ENCODE results near the gene KIF21B.

The KIF21B gene

GRCh38 chr1:200981278-200981677 is 42.2 kb downstream of the KIF21B start:
- TF ChIP-seq FOXP2 (optimal IDR thresholded peaks at IDR 0.05; ENCODE audit: borderline replicate concordance, extremely low read depth, extremely low read length, insufficient read depth) (no peak), POLR2AphosphoS5 (IDR thresholded peaks at IDR 0.05; ENCODE audit: low read depth, low read length) (no peak), TAF1 (IDR thresholded peaks at IDR 0.05; ENCODE audit: borderline replicate concordance, insufficient read depth, low read length) (no peak), REST (IDR thresholded peaks at IDR 0.05; ENCODE audit: insufficient read depth in 1 of 2, low read depth in 2 of 2, low read length in 2 of 2) (no peak), SIN3A (IDR thresholded peaks at IDR 0.05; ENCODE audit: borderline replicate concordance, insufficient read depth, low read length) (no peak)

DNA sequence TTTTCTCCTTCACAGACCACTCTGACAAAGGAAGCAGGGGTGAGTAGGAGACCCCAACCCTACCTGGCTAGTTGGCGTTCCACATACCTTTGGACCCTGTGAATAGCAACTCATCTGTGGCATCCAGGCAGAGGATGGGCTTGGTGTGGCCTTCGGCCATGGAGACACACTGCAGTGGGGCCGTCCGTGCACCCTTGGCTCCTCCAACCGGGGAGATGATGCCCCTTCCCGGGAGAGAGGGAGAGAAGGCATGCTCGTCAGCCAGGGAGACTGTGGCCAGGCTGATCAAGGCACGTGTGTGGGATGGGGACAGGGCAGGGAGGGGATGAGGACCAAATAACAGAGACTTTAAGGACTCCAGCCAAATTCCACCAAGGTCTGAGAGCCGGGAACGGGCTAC is 42.6 kb downstream of the KIF21B start:
- TF ChIP-seq TAF1 (IDR thresholded peaks at IDR 0.05; ENCODE audit: borderline replicate concordance, insufficient read depth, low read length) (no peak), FOXP2 (optimal IDR thresholded peaks at IDR 0.05; ENCODE audit: borderline replicate concordance, extremely low read depth, extremely low read length, insufficient read depth) (no peak), POLR2AphosphoS5 (IDR thresholded peaks at IDR 0.05; ENCODE audit: low read depth, low read length) (no peak), SIN3A (IDR thresholded peaks at IDR 0.05; ENCODE audit: borderline replicate concordance, insufficient read depth, low read length) (no peak)

- TF ChIP-seq FOXP2 (optimal IDR thresholded peaks at IDR 0.05; ENCODE audit: borderline replicate concordance, extremely low read depth, extremely low read length, insufficient read depth) = no peak
- no peak for TF ChIP-seq TAF1 (IDR thresholded peaks at IDR 0.05; ENCODE audit: borderline replicate concordance, insufficient read depth, low read length)
- TF ChIP-seq SIN3A (IDR thresholded peaks at IDR 0.05; ENCODE audit: borderline replicate concordance, insufficient read depth, low read length) = no peak
- TF ChIP-seq REST (IDR thresholded peaks at IDR 0.05; ENCODE audit: insufficient read depth in 1 of 2, low read depth in 2 of 2, low read length in 2 of 2) = no peak
- TF ChIP-seq POLR2AphosphoS5 (IDR thresholded peaks at IDR 0.05; ENCODE audit: low read depth, low read length) = no peak
These were observed 43.1 kb downstream of the KIF21B start for GRCh38 chr1:200980452-200980772.

- TF ChIP-seq SIN3A (IDR thresholded peaks at IDR 0.05; ENCODE audit: borderline replicate concordance, insufficient read depth, low read length) = no peak
- TF ChIP-seq TAF1 (IDR thresholded peaks at IDR 0.05; ENCODE audit: borderline replicate concordance, insufficient read depth, low read length) = no peak
- TF ChIP-seq REST (IDR thresholded peaks at IDR 0.05; ENCODE audit: insufficient read depth in 1 of 2, low read depth in 2 of 2, low read length in 2 of 2) = no peak
- no peak for TF ChIP-seq FOXP2 (optimal IDR thresholded peaks at IDR 0.05; ENCODE audit: borderline replicate concordance, extremely low read depth, extremely low read length, insufficient read depth)
- TF ChIP-seq POLR2AphosphoS5 (IDR thresholded peaks at IDR 0.05; ENCODE audit: low read depth, low read length) = no peak
These were observed 43.7 kb downstream of the KIF21B start for GRCh38 chr1:200979574-200980451.

- no peak for TF ChIP-seq SIN3A (IDR thresholded peaks at IDR 0.05; ENCODE audit: borderline replicate concordance, insufficient read depth, low read length)
- TF ChIP-seq POLR2AphosphoS5 (IDR thresholded peaks at IDR 0.05; ENCODE audit: low read depth, low read length) = no peak
- TF ChIP-seq FOXP2 (optimal IDR thresholded peaks at IDR 0.05; ENCODE audit: borderline replicate concordance, extremely low read depth, extremely low read length, insufficient read depth) = no peak
- no peak for TF ChIP-seq TAF1 (IDR thresholded peaks at IDR 0.05; ENCODE audit: borderline replicate concordance, insufficient read depth, low read length)
- TF ChIP-seq REST (IDR thresholded peaks at IDR 0.05; ENCODE audit: insufficient read depth in 1 of 2, low read depth in 2 of 2, low read length in 2 of 2) = no peak
These were observed 46.3 kb downstream of the KIF21B start for GRCh38 chr1:200977071-200977754.

All from PFSK-1 (cell line).